SU-DHL-6 (cell line): ENCODE results near the gene GPC3.

Source experiments
- CTCF ChIP-seq: fragments of 200-600 bp; sonication (generic); IDR thresholded peaks from one replicate; pipeline ENCODE4 v1.5.1; 2017; ENCODE audit warnings: antibody characterized with exemption, mild to moderate bottlenecking, low read length, moderate library complexity; ENCODE audit not compliant: insufficient read depth, poor library complexity, severe bottlenecking
- EZH2phosphoT487 ChIP-seq: fragments of 200-600 bp; sonication (generic), shearing (Covaris generic); conservative IDR thresholded peaks from 2 replicates; pipeline ENCODE4 v1.6.1; 2018; ENCODE audit warnings: mild to moderate bottlenecking, antibody characterized with exemption, low read length, moderate library complexity, mixed read lengths

- no peak for TF ChIP-seq CTCF
- TF ChIP-seq EZH2phosphoT487: no peak
Measured at GRCh38 chrX:133991814-133992213, 6.4 kb upstream of the GPC3 start.
